Fibroblast of mammary gland (primary cell): ENCODE measurements around the gene CCR5.
"Not testable (repeated sequence)": the region's sequence is repeated elsewhere in the genome, so short reads cannot be mapped to it uniquely, and the experiment has no call there.

ENCODE experiments used
- DNase-seq: peaks from one replicate; pipeline ENCODE4 v3.0.0-alpha.2; 2010; ENCODE audit warnings: low read depth
- H3K4me3 ChIP-seq: 2 replicates; pipeline ENCODE4 v1.5.1; 2011; ENCODE audit warnings: low read depth, mild to moderate bottlenecking, low read length, moderate library complexity; ENCODE audit not compliant: control insufficient read depth
- TF ChIP-seq, protein P1 (sequence below): conservative IDR thresholded peaks from 2 replicates; pipeline ENCODE4 v1.5.1; 2011; ENCODE audit warnings: low read depth, low read length, inconsistent platforms; ENCODE audit not compliant: control insufficient read depth, insufficient read depth

The CCR5 gene

DNA sequence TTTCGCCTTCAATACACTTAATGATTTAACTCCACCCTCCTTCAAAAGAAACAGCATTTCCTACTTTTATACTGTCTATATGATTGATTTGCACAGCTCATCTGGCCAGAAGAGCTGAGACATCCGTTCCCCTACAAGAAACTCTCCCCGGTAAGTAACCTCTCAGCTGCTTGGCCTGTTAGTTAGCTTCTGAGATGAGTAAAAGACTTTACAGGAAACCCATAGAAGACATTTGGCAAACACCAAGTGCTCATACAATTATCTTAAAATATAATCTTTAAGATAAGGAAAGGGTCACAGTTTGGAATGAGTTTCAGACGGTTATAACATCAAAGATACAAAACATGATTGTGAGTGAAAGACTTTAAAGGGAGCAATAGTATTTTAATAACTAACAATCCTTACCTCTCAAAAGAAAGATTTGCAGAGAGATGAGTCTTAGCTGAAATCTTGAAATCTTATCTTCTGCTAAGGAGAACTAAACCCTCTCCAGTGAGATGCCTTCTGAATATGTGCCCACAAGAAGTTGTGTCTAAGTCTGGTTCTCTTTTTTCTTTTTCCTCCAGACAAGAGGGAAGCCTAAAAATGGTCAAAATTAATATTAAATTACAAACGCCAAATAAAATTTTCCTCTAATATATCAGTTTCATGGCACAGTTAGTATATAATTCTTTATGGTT lies at the start of gene CCR5:
CCR5 (plus strand) TSS at position 108 of the 680 bp plus-strand sequence. CDS start 1,957 bp downstream, outside the sequence.
- H3K4me3 ChIP-seq, result no peak within 1 kb of the TSS
- no peak for DNase-seq
- TF ChIP-seq, protein P1, sequence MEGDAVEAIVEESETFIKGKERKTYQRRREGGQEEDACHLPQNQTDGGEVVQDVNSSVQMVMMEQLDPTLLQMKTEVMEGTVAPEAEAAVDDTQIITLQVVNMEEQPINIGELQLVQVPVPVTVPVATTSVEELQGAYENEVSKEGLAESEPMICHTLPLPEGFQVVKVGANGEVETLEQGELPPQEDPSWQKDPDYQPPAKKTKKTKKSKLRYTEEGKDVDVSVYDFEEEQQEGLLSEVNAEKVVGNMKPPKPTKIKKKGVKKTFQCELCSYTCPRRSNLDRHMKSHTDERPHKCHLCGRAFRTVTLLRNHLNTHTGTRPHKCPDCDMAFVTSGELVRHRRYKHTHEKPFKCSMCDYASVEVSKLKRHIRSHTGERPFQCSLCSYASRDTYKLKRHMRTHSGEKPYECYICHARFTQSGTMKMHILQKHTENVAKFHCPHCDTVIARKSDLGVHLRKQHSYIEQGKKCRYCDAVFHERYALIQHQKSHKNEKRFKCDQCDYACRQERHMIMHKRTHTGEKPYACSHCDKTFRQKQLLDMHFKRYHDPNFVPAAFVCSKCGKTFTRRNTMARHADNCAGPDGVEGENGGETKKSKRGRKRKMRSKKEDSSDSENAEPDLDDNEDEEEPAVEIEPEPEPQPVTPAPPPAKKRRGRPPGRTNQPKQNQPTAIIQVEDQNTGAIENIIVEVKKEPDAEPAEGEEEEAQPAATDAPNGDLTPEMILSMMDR, result no peak

DNA sequence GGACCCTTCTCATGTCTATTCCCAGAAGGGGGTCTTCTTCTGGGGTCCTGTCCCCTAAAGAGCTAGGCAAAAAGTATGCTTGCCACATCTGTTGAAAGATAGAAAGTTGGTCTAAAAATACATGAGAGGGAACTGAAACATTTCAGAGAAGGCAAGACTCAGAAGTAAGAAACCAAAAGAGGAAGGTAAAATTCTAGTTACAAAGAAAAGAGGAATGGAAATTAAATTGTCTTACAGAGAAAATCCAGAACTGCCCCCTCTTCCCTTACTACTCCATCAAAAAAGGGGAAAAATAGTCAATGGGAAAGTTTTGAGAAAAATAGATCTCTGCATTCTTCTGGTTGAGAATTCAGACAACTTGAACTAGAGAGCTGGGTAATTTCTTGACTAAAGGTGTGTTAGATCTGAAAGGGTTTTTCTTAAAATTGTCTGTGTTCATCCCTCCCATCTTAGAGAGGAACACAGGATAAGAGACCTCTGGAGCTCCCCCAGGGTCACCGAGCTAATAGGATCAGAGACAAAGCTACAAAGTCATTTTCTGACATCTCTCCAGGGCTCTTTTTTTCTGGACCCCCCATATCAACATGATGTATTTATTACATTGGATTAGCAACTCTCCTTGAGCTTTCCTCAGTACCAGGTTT lies 49.2 kb upstream of the CCR5 start:
- no peak for DNase-seq
- no peak overlapping the region for H3K4me3 ChIP-seq
- TF ChIP-seq, protein P1, result no peak

DNA sequence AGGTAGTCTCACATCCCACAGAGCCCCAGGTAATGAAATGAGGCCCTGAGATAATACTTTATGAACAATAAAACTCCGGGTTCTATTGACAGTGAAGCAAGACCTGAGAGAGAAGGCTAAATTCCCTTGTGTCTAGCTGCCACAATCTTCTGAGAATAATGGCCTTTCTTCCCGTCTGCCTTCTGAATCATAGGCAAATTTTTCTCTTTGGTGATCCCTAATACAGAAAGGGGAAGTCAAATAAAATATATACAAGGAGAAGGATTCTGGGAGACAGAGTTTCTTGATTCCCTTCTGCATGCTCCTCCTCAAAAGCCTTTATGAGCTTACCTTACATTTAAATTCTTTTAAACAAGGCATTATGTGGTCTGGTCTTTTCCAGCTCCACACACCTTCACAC lies 46.7 kb upstream of the CCR5 start:
- no peak for DNase-seq
- TF ChIP-seq, protein P1, result no peak
- no peak overlapping the region for H3K4me3 ChIP-seq

DNA sequence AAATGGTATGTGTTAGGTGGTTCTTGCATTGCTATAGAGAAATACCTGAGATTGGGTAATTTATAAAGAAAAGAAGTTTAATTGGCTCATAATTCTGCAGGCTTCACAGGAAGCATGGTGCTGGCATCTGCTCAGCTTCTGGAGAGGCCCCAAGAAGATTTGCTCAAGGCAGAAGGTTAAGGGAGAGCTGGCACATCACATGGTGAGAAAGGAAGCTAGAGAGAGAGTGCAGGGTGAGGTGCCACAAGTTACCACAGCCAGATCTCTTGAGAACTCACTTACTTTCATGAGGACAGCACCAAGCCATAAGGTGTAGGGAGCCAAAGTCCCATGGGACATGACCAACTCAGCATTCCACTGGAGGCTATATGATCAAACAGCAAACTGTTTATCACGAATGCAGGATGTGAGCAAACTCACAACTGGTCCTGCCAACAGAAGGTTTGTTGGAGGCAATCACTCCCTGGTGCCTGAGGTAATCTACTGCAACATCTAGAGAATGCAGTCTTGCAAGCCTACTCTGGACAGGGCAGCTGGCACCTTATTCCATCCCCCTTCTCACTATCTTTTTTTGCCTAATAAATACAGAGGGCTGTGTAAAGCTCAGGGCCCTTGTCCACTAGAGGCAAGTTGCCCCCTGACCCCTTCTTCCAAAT lies 45.0 kb upstream of the CCR5 start:
- no peak overlapping the region for H3K4me3 ChIP-seq
- DNase-seq, result no peak
- TF ChIP-seq, protein P1, result no peak

DNA sequence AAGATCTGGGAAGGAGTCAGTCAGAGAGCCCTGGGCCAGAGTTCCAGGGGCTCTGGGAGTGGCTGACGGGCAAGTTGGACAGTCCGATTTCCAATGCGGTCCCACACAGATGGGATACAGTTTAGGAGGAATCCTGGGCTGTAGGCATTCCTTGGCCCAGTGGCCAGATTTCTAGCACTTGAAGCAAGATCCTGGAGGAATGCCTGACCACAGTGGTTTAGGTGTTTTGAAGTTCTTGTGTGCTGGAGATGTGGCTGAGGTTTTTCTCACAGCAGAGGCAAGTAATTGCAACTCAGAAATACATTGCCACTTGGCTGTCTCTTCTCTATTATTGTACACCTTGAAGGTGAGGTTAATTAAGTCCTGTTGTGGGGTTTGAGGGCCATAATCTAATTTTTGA lies 40.1 kb upstream of the CCR5 start:
- DNase-seq, H3K4me3 ChIP-seq: not testable (repeated sequence)

DNA sequence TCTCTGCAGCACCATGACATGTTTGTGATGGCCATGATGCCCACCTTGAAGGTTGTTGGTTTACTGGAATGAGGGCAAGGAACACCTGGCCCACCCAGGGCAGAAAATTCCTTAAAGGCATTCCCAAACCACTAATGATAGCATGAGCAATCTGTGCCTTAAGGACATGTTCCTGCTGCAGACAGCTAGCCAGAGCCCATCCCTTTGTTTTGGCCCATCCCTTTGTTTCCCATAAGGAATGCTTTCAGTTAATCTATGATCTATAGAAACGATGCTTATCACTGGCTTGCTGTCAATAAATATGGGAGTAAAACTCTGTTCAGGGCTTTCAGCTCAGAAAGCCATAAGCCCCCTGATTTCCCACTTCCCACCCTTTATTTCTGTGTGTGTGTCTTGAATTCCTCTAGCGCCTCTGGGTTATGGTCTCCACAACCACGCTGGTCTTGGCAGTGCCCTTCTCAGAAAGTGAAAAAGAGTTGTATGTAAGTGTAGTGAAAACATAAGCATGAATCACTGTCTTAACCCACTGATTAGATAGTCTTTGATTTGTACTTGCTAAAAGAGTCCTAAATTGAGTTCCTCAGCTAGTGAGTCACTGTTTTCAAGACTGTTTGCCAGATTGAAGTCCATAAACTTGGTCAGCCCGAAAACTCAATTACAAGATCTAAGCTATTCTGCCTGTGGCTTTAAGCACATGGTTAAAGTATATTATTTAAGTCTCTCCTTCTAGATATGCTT lies 35.8 kb upstream of the CCR5 start:
- TF ChIP-seq, protein P1, result no peak
- no peak overlapping the region for H3K4me3 ChIP-seq
- DNase-seq, result peak; percentile 58
